Measurements from ENCODE around the gene ADM5.

The ADM5 gene

DNA sequence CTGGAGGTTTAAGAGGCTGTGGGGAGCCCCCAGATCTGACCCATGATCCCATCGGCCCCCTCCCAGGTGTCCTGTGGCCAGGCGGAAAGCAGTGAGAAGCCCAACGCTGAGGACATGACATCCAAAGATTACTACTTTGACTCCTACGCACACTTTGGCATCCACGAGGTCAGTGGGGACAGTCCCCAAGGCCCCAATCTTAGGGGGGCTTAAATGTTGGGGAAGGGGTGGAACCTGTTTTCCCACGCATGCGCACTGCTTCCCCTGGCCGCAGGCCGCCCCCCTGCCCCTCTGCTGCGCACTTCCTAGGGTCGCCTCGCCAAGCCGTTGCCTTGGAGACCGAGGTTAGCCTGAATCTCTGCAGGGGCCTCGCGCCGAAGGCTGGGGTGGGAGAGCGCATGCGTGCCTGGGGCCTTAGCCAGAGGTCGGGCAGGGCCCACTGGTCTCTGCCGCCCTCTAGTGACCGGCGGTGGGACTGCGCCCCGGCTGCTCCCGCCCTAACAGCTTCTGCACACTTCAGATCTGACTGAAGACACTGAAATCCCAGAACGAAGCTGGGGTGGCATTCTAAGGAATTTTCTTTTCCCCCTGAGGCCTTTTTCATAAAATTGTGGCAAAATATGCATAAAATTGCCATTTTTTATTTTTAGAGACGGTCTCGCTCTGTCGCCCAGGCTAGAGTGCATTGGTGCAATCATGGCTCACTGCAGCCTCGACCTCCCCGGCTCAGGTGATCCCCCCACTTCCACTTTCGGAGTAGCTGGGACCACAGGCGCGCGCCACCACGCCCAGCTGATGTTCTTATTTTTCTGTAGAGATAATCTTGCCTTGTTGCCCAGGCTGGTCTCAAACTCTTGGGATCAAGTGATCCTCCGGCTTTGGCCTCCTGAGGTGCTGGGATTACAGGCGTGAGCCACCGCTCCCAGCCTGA lies 8.7 kb upstream of the ADM5 start:
- peak; percentile 93 for DNase-seq (ENCODE audit: low read depth)

DNA sequence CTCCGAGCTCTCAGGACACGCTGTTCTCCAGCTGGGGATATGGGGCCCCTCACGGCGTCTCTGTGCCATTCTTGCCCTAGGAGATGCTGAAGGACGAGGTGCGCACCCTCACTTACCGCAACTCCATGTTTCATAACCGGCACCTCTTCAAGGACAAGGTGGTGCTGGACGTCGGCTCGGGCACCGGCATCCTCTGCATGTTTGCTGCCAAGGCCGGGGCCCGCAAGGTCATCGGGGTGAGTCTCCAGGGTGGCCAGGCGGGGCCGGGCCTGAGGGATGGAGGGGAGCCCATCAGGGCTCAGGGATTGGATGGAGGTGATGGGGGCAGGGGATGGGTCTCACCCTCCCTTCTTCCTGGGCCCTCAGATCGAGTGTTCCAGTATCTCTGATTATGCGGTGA lies 7.6 kb upstream of the ADM5 start:
- DNase-seq (ENCODE audit: low read depth) = no peak

DNA sequence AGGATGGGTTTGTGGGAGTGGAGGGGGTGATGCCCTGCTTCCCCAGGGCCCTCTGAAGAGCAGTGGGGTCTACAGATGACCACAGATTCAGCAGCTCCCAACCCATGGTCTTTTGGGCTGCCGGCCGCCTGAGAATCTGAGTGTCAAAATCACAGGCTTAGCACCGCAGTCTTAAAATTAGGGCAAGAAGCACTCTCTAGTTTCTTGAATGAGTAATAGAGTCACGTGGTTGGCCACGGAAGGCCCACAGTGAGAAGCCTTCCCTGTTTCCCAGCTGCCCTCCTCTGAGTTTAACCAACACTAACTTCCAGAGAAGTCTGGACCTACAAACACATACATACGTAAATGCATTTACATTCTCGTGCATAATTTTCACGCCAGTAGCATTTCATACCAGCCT lies 7.1 kb upstream of the ADM5 start:
- no peak for DNase-seq (ENCODE audit: low read depth)

DNA sequence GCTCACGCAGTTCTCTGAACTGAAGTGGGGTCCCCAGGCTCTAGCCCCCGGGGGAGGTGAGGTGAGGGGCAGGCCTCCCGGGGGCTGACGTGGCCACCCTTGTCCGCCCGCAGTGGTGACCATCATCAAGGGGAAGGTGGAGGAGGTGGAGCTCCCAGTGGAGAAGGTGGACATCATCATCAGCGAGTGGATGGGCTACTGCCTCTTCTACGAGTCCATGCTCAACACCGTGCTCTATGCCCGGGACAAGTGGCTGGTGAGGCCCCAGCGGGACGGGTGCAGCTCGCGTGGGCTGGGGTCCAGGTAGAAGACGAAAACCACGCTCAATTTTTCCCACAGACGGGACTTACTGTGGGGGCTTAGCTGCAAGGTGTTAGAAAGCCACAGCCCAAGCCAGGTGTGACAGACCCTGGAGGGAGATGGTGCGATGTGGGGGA lies 5.6 kb upstream of the ADM5 start:
- DNase-seq (ENCODE audit: low read depth) = no peak

DNA sequence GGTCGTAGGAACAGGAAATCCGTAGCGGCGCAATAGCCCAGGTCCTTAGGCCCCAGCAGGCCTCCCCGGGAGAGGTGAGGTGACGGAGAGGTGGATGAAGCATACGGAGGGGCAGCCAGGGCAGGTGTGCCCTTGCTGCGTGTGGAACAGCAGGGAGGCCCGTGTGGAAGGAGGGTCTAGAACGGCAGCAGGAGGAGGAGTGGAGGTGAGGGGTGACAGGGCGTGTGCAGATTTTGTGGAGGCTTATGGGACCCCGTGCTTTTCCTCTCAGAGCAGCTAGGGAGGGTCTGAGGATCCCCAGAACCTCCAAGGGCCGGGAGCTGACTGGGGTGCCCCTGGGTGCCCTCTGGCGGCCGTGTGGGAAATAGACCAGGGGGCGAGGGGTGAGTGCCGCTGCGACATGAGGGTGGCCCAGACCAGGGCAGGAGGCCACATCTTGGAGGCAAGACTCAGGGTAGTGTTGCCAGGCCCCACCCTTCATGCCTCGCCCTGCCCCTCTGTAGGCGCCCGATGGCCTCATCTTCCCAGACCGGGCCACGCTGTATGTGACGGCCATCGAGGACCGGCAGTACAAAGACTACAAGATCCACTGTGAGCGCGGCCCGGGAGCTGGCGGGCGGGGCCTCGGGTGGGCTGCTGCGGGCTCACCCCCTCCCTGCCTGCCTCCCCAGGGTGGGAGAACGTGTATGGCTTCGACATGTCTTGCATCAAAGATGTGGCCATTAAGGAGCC lies 5.0 kb upstream of the ADM5 start:
- DNase-seq (ENCODE audit: low read depth) = no peak

DNA sequence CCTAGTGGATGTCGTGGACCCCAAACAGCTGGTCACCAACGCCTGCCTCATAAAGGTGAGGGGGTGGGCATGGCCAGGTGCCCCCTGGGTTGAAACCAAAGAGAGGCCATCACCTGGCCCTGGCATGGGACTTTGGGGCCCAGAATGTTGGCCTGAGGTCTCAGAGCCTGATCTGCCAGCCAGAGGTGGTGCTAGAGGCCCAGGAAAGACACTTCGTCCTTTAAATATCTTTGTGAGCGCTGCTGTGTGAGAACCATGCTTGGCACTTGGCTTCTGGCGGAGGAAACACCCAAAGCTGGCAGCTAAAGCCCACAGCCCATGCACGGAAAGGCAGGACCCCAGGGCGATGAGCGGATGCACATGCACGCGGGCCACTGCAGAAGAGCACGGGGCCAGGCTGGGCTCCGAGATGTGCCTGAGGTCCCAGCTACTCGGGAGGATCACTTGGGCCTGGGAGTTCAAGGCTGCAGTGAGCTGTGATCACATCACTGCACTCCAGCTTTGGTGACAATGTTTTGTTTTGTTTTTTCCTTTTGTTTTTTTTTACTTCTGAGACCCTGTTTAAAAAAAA lies 4.3 kb upstream of the ADM5 start:
- no peak for DNase-seq (ENCODE audit: low read depth)

DNA sequence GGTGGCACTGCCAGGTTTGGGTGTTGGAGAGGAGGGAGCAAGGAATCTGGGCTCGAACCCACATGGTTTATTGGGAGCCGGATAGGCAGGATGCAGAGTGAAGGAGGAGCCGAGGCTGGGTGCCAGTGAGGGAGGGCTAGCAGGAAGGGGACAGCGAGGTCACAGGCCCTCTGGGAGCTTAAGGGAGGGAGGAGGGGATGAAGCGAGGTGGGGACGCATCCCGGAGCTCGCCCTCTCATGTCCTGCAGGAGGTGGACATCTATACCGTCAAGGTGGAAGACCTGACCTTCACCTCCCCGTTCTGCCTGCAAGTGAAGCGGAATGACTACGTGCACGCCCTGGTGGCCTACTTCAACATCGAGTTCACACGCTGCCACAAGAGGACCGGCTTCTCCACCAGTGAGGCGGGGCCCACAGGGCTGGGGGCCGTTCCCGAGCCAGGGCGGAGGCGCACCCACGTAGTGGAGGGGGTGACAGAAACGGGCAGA lies 3.5 kb upstream of the ADM5 start:
- no peak for DNase-seq (ENCODE audit: low read depth)

DNA sequence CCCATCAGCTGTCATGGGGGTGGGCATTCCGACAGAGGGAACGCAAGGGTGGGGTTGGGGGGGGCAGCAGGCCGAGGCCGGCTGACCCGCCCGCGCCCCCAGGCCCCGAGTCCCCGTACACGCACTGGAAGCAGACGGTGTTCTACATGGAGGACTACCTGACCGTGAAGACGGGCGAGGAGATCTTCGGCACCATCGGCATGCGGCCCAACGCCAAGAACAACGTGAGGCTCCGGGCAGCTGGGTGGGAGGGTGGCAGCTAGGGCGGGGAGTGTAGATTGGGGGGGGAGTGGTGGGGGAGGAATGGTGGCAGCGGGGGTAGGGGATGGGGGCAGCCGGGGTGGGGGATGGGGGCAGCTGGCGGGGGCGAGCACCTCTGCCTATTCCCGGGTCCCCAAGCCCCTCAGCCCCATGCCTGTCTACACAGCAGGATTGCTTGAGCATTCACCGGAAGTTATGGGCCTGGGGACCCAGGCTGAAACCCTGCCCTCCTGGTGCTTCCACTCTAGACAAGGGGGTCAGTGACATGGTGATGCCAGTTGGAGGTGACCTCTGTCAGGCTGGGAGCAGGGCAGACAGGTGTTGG lies 2.8 kb upstream of the ADM5 start:
- DNase-seq (ENCODE audit: low read depth) = no peak

DNA sequence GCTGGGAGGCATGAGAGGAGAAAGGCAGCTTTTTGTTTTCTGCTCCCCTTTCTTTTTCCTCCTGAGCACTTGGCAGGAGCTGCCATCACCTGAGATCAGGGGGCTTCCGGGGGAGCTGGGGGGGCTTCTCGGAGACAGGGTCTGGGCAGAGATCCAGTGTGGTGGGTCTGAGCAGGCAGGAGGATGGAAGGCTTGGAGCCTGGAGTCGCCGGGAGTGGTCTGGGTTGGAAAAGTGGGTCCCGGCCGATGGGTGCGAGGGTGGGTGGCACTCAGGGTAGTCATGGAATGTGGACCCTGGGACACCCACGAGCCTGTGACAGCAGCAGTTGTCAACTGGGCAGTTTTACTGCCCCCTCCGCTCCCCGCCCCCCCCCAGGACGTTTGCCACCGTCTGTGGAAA lies 2.2 kb upstream of the ADM5 start:
- no peak for DNase-seq (ENCODE audit: low read depth)

DNA sequence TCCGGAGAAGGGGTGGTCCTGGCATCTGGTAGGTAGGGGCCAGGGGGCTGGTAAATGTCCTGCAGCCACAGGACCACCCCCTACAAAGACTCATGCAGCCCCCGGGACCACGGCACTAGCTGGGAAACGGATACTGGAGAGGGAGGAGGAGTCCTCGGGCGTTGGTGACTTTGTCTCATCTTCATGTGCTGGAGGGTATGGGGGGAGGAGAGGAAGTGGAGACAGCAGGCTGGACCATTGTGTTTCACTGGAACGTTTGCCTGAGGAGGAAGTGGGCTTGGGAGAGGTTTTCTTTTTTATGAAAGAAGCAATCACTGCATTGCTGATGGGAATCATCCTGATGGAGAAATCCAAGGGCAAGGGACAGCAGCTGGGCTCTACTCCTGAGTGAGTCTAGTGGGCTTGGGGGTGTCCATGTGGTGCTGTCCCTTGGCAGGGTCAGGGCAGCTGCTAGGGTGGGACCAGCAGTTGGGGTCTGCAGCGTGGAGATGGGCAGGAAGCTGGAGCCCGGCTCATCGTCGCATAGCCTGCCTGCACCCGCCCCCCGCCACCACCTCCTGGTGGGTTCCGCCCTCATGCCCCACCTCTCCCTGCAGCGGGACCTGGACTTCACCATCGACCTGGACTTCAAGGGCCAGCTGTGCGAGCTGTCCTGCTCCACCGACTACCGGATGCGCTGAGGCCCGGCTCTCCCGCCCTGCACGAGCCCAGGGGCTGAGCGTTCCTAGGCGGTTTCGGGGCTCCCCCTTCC lies 1.7 kb upstream of the ADM5 start:
- DNase-seq (ENCODE audit: low read depth) = no peak

DNA sequence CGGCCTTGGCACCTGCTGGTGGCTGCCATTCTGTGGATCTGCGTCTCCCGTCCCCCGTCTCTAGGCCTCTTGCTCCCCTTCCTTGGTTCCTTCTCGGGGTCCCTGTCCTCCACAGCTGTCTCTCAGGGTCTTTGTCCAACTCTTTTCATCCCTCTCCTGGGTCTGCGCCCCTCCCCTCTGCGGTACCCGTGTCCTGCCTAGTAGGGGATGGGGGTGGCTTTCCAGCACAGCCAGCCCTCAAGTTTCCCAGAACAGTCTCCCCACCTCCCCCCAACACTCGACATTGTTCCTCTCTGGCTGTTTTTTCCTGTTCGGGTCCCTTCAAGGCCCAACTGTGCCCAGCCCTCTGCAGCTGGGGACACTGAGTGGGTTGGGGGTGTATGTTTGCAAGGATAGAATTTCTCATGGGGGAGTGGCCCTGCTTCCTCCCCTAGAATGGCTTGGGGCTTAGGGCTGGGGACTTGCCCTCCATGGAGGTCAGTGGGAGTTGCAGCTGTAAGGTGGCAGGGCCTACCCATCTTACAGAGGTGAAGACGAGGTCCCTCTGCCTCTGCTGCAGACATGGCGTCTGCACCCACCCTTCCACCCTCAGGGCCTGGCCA lies 762 bp upstream of the ADM5 start:
- no peak for DNase-seq (ENCODE audit: low read depth)

DNA sequence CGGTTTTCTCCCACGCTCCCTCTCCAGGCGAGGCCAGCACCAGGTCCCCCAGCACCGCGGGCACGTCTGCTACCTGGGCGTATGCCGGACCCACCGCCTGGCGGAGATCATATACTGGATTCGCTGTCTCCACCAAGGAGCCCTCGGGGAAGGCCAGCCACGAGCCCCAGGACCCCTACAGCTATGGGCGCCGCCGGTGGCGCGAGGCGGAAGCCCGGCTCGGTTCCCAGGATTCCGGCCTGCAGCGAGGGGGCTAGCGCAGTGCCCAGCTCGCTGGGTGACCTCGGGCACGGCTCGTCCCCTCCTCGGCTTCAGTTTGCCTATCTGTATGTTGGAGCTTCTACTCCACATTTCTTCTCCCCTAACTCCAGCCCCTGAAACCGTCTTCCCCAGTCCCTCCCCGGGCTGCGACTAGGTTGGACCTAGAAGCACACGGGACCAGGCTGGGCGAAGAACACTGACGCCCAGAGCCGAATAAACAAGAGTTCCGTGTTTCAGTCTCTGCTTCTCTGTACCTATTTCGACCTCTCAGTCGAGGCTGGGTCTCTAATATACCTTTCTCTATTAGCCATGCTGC lies 773 bp downstream of the ADM5 start:
- no peak for DNase-seq (ENCODE audit: low read depth)

DNA sequence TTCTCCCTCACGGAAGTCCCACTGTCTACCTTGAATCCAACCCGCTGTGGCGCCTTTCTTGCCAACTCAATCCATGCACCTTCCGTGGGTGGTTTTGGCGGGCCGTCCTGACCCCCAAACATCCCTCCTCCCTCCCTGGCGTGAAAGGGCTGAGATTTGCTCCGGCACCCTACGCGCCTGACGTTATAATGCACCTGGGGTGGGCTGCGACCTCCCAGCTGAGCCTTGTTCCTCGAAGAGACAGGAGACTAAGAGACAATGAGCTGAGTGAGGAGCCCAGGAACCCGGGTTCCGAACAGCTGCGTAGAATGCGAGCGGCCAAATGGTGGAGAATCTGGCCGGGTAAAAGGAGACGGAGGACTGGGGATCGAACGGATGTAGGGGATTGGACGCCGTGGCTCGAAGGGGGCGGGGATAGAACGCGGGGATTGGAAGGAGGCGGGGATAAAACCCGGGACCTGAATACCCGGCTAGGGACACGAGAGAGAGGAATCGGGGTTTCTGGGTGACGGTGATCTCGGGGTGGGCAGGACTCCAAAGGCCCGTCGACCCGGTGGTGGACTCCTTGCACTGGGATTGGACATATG lies 1.4 kb downstream of the ADM5 start, which contains the start of gene CPT1C:
Gene CPT1C (plus strand): TSS at position 461 of the 587 bp plus-strand sequence. CDS start 1,137 bp downstream, outside the sequence.
- no peak for DNase-seq (ENCODE audit: low read depth)

DNA sequence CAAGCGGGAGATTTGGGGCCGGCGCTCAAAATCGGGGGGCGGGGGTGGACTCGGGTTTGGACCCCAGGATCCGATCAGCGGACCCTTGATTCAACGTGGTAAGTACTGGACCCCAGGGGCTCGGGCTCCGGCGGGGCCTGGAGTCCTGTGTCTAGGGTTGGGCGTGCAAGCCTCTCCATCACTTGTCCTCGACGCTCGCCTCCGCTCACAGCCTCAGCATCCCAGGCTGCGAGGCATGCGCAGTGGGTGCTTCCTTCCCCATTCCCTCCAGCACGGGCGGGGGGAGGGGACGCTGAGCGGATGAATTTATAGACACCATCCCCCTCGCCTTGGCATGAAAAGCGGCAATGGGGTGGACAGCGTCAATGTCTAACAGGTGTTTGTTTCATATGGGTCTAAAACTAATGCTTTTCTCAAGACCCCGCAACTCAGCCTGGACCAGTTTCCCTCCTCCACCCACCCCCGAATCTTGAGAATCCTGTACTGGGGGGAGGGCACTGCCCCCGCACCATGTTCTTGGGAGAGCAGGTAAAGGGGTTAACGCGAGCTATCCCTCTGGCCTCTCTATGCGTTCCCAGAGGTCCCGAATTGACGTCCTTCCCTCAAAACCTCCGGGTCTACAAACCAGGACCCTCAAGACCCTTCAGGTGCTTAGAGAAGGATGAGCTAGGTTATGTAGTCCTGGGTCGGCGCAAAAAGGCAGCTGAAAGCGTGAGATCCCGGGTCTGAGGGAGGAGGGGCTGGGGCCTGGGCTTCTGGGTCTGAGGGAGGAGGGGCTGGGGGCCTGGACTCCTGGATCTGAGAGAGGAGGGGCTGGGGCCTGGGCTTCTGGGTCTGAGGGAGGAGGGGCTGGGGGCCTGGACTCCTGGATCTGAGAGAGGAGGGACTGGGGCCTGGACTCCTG lies 2.1 kb downstream of the ADM5 start:
- no peak for DNase-seq (ENCODE audit: low read depth)

DNA sequence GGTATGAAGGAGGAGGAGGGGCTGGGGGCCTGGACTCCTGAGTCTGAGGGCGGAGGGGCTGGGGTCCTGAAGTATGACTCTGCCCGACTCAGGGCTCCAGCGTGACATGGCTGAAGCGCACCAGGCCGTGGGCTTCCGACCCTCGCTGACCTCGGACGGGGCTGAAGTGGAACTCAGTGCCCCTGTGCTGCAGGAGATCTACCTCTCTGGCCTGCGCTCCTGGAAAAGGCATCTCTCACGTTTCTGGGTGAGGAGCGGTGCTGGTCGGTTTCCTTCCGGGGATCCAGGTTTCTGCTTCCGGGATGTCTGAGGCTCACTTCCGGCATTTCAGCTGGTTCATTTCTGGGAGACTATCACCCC lies 2.7 kb downstream of the ADM5 start:
- no peak for DNase-seq (ENCODE audit: low read depth)

DNA sequence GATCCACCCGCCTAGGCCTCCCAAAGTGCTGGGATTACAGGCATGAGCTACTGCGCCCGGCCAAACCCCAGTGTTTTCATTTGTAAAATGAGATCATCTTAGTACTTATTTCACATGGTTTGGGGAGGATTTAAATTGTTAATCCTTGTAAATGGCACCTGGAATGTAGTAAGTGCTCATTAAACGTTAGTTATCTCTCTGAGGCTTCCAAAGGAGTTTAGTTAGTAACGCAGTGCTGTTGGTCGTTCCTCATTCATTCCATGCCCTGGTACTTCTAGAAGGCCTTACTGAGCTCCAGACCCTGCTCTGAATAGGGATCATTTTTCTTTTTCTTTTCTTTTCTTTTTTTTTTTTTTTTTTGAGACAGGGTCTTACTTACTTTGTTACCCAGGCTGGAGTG lies 6.7 kb downstream of the ADM5 start:
- DNase-seq (ENCODE audit: low read depth) = no peak

DNA sequence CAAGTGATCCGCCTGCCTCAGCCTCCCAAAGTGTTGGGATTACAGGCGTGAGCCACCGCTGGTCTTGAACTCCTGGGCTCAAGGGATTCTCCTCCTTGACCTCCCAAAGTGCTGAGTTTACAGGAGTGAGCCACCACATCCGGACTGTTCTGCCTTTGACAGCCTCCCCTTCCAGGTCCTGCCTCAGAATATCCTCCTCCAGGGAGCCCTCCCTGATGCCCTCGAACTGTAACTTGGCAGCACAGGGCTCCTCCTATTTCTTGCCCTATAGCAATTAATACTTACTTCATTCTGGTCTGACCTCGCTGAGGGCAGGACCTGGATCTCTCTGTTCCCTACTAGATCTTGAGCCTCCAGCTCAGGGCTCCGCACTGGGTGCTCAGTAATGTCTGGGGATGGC lies 7.5 kb downstream of the ADM5 start:
- DNase-seq (ENCODE audit: low read depth) = no peak

DNA sequence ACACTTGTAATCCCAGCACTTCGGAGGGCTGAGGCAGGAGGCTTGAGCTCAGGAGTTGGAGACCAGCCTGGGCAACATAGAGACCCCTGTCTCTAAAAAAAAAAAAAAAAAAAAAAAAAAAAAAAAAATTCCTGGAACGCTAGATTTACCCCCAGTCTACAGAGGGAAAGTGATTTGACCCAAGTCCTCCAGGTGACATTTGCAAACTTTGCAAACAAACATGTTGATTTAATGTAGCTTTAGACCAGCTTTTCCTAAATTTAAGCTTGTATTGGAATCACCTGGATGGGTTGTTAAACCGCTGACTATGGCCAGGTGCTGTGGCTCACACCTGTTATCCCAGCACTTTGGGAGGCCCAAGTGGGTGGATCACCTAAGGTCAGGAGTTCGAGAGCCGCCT lies 10.0 kb downstream of the ADM5 start:
- no peak for DNase-seq (ENCODE audit: low read depth)

DNA sequence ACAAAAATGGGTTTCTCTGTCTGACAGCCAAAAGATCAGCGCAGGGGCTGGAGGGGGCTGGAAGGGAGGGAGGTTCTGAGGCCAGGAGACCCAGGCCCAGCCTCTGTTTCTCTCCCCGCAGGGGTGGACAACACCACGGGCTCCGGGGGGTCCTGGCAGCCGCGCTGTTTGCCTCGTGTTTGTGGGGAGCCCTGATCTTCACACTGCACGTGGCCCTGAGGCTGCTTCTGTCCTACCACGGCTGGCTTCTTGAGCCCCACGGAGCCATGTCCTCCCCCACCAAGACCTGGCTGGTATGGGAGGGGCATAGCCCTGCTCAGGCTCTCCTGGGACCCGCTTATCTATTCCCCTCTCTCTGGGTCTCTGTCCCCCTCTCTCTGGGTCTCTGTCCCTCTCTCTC lies 11.2 kb downstream of the ADM5 start:
- no peak for DNase-seq (ENCODE audit: low read depth)
